ENCODE results near the gene KNOP1.
"Not testable (repeated sequence)": the region's sequence is repeated elsewhere in the genome, so short reads cannot be mapped to it uniquely, and the experiment has no call there.

The KNOP1 gene

DNA sequence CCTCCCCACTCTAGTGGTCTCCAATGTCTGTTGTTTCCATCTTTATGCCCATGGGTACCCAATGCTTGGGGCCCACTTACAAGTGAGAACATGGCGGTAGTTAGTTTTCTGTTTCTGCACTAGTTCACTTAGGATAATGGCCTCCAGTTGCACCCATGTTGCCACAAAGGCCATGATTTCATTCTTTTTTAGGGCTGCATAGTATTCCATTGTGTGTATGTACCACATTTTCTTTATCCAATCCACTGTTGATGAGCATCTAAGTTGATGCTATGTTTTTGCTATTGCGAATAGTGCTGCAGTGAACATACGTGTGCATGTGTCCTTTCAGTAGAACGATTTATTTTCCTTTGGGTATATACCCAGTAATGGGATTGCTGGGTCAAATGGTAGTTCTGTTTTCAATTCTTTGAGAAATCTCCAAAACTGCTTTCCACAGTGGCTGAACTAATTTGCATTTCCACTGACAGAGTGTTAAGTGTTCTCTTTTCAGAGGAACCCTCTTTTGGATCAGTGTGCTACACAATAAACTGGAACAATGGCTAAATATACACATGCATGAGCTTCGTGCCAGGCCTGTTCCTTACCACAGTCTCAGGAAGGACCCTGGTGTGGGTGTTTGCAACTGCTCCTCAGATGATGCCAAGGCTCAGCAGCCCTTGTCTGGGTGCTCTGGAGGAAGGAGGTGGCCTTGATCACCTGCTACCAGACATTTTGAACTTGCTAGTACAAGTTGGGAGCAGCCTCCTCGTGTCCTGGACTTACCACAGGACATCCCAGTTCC lies 34.4 kb downstream of the KNOP1 start:
- no peak for DNase-seq (ENCODE audit: low spot score)

DNA sequence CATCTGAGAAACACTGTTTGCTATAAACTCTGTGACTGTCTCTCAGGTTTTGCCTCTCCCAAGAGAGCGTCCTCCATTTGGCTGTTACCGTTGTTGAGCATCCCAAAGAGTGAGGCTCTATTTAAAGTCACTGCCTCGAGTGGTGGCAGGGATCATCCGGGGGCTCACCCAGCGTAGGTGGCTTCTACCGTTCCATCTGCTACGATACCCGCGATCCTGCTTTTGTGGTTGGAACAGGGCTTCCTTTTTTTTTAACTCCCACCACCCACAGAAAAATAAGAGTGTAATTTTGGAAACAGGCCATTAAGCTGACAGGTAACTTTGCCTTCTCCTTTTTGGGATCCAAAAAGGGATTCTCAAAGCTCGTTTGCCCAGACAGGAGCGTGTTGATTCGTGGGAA lies 36.4 kb downstream of the KNOP1 start:
- no peak for DNase-seq (ENCODE audit: low spot score)

DNA sequence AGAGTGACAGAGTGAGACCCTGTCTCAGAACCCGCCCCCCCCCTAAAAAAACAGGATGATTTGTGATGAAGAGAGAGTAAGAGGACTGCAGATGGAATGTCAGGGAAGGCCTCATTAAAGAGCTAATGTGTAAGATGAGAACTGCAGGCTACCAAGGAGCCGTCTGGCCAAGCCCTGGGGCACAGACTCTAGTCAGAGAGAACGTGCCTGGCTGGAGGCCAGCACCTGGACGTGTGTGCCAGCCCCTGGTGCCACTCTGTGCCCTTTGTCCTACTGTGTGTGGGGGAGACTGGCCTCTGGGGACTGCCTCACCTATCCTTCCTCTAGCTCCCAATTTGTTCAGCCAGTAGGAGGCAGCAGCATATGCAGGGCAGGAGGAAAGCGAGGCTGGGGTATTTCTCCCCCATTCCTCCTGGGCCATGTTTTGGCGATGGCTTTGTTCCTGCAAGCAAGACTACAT lies 37.1 kb downstream of the KNOP1 start:
- no peak for DNase-seq (ENCODE audit: low spot score)

DNA sequence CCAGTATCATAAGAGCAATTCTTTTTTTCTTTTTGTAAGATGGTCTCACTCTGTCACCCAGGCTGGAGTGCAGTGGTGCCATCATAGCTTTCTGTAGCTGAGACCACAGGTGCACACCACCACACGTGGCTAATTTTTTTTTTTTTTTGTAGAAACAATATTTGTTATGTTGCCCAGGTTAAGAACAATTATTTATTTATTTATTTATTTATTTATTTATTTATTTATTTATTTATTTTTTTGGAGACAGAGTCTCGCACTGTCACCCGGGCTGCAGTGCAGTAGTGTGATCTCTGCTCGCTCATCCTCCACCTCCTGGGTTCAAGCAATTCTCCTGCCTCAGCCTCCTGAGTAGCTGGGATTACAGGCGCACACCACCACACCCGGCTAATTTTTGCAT lies 38.7 kb downstream of the KNOP1 start:
- not testable (repeated sequence) for DNase-seq (ENCODE audit: low spot score)

DNA sequence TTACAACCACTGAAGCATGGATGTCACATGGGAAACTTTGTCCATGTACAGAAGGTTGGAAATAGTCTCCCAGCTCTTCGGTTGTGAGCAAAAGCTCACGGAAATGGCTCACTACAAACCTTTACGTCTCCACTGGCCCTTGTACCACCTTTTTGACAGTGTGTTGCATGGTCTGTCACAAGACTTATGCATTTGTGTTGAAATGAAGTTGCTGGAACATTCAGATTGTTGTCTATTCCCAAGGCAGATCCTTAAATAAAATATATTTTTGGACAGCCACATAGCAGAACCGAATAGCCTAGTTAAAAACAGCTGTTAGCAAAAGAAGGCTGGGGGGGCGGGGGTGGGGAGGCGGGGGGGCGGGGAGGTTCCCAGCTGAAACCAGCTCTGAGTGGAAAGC lies 39.2 kb downstream of the KNOP1 start:
- DNase-seq (ENCODE audit: low spot score), result no peak

DNA sequence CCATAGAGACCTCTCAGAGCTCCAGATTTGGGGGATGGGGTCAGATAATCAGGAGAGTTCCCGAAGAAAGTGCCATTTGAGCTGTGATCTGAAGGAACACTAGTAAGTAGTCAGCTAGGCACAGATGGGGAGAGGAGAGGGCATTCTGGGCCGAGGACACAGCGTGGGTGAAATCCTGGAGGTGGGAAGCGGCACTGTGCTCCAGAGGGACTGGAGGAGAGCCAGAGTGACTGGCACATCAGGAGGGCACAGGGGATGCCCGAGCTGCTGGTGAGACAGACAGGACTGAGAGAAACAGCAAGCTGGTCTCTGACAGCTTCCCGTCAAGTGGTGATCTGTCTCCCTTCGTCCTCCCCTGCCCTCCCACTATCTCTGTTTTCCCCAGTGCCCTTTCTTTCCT lies 40.6 kb downstream of the KNOP1 start:
- no peak for DNase-seq (ENCODE audit: low spot score)

DNA sequence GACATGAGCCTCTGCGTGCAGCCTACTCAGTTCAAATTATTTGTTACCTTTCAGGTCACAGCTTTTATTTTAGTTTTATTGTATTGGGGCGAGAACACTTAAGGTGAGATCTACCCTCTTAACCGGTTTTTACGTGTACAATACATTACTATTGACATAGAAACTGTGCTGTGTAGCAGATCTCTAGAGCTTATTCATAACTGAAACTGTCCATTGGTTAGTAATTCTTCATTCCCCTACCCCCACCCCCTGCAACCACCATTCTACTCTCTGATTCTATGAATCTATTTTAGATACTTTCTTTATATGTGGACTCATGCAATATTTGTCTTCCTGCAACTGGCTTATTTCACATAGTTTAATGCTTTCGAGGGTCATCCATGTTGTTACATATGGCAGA lies 43.5 kb downstream of the KNOP1 start:
- no peak for DNase-seq (ENCODE audit: low spot score)

DNA sequence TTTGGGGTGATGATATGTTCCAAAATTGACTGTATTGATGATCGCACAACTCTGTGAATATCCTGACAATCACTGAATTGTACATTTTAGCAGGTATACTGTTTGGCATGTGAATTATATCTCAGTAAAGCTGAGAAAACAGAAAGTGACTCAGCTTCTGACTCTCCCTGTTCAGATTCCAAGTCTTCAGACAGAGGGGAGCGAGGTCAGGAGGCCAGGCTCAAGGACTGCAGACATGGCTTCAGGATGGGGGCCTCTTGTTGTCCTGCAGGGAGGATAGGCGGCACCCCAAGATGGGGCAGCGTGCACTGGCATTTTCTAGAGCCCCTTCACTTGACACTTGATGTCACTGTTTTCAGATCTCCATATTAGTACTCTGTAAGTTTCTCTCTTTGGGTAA lies 45.6 kb downstream of the KNOP1 start:
- DNase-seq (ENCODE audit: low spot score), result no peak

DNA sequence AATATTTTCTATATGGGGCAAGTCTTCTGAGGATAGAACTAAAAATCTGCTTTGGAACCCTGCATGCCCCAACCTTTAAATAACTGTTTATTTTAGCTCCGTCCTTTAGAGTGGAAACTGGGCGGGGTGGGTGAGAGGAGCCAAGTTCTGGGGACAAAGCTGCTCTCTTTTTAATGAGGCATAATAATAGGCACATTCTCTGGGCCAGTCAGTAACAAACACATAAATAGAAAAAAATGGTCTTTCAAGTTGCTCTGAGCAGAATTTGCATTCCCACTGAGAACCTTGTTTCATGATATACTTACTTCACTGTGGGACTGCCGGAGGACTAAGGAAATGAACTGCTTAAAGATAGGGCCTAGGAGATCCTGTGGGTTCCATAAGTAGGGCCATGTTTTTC lies 51.5 kb downstream of the KNOP1 start:
- no peak for DNase-seq (ENCODE audit: low spot score)

DNA sequence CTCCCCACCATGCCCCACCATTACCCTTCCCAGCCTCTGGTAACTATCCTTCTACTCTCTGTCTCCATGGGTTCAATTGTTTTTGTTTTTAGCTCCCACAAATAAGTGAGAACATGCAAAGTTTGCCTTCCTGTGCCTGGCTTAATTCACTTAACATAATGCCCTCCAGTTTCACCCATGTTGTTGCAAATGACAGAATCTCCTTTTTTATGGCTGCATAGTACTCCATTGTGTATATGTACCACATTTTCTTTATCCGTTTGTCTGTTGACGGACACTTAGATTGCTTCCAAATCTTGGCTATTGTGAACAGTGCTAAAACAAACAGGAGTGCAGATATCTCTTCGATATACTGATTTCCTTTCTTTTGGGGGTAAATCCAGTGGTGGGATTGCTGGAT lies 52.7 kb downstream of the KNOP1 start:
- DNase-seq (ENCODE audit: low spot score), result not testable (repeated sequence)

DNA sequence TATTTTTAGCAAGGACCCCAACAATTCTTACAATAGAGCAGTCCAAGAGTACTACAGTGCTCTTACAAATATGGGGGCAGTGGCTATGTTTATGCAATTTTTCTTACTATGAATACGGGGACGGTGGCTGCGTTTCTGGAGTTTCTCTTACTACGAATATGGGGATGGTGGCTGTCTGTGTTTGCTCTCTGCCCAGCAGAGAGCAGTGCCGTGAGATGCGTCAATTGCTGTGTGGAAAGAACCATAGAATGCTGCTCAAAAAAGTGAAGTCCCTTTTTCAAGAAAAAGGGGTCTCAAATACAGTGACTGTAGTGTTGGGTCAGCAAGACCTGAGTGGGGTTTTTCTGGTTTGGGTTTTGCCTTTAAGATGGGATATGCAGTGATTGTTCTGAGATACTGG lies 53.9 kb downstream of the KNOP1 start:
- DNase-seq (ENCODE audit: low spot score), result no peak

DNA sequence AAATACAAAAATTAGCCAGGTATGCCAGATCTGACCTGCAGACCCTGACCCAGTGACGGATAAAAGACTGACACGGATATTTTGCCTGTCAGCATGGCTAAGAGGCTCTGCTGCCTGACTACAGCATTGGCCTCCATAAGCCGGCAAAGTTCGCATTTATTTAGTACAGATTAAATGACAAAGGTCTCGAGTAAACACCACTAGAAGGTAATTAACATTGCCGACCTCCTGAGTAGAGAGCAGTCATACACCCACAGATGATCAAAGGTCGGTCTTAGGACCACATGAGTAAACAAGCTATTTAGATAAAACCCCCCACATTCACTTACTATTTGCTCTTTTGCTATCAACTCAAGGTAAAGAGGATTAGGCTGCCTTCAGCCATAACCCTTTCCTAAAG lies 55.7 kb downstream of the KNOP1 start:
- no peak for DNase-seq (ENCODE audit: low spot score)

DNA sequence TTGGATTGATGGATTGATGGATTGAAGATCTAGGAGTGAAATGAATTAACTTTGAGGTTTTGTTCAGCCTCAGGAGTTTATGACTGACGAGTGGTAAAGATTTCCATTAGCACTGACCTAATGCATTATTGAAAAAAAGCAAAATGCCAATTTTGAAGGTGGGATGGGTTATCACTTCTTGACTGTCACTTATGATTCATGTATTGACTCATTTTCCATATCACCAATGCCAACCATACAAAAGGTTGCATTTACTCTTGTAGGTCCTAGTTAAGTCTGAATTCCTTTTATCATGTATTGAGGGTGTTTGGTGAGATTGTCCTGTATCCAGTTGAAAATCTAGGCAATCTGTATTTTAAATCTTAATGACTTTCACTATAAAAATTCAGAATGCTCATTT lies 57.6 kb downstream of the KNOP1 start:
- DNase-seq (ENCODE audit: low spot score), result no peak

DNA sequence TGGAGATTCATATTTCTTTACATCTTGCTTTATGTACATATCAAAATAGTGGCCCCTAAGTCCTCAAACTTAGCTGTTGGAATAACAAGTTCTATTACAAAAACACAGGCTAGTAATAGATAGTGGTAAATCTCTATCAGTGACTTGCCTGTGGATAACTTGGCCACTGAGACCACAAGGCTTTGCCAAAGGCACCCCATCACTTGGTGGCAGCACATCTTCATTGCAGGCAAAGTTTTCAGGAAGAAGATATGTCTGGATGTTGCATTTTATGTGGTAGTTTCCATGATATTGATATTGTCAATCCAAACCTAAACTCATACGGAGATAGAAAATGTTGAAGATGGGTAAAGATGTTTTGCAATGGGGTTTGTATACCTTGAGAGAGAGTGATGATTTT lies 58.5 kb downstream of the KNOP1 start:
- no peak for DNase-seq (ENCODE audit: low spot score)

DNA sequence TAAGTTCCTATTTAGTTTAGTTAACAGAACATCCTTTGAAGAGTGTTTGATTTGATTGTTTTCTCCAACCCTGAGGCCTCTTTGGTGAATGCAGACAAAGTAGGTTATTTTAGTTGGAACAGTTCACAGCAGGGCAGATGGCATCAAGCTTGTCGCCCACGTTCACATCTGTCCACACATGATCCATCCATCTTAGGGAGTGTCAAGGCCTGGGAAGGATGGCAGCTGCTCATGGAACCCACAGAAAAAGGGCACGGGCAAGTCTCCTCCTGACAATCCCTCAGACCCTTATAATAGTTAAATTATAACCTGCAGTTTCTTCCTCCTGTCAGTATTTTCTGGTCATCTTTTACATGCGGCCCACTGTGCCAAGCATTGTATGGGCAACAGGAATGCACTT lies 60.2 kb downstream of the KNOP1 start:
- DNase-seq (ENCODE audit: low spot score), result no peak

DNA sequence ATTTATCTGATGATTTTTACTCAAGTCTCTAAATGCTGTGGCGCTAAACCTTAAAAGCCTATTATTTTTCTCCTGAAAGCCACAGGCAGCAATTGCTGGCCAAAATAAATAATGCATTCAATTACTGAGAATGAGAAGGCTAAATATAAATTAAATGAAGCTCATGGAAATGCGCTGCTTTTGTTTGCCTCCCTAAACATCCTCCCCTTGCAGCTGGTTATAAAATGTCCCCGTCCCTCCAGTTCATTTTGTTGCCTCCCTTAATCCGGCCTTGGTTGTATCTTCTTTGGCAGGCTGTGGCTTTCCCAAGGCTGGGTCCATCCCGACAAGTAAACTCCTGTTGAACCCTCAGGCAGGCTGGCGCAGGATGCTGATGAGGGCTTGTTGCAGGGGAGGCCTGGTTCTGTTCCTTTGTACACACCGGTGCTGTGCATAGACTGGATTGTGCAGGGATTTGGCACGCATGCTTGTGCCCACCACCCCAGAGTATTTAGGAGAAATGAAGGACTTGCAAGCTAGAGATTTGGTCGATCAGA lies 62.7 kb downstream of the KNOP1 start:
- no peak for DNase-seq (ENCODE audit: low spot score)

DNA sequence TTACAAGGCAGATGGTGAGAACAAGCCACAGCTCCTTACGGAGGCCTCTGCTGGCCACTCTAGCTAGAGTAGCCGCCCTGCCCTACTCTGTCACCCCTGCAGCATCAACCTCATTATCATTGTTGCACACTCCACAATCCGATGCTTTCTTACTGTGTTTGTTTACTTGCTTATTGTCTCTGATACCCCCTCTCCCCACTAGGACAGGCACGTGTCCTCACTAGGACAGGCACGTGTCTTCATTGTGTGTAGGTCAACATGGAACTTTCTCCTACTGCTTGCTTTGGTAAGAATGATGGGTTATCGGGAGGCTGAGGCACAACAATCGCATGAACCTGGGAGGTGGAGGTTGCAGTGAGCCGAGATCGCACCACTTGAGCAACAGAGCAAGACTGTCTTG lies 63.9 kb downstream of the KNOP1 start:
- DNase-seq (ENCODE audit: low spot score), result no peak
